Esophagus muscularis mucosa (tissue), 4 donors: ENCODE measurements around the gene AFAP1.

Source experiments
- CTCF ChIP-seq, 3 experiments: fragments of 200-600 bp in 2 of 3; fragments of 450-650 bp in 1 of 3; sonication (generic) in 2 of 3; IDR thresholded peaks; one replicate each; pipeline ENCODE4 v1.5.1; 2017 to 2019; ENCODE audit warnings: antibody characterized with exemption in 3 of 3, mild to moderate bottlenecking in 2 of 3, moderate library complexity in 1 of 3
- EP300 ChIP-seq: sonication (generic); formaldehyde crosslinking; IDR thresholded peaks from one replicate; pipeline ENCODE4 v1.6.1; 2017; ENCODE audit warnings: antibody characterized with exemption
- POLR2A ChIP-seq: fragments of 450-650 bp; IDR thresholded peaks from one replicate; pipeline ENCODE4 v1.6.1; 2017; ENCODE audit warnings: antibody characterized with exemption, moderate library complexity, mild to moderate bottlenecking, low read depth
- POLR2AphosphoS5 ChIP-seq, 2 donors: sonication (generic); formaldehyde crosslinking; IDR thresholded peaks; one replicate each; pipeline ENCODE4 v1.6.1; 2017; ENCODE audit warnings: antibody characterized with exemption in 2 of 2

- TF ChIP-seq CTCF (IDR thresholded peaks at IDR 0.05) (no peak), POLR2A (no peak), POLR2AphosphoS5 (IDR thresholded peaks at IDR 0.05) (no peak), EP300 (no peak)
Measured at GRCh38 chr4:7865533-7865932, 74.1 kb downstream of the AFAP1 start.
